GM12801 (cell line): ENCODE data around the gene ACADM.

Experiments used
- CTCF ChIP-seq: IDR thresholded peaks from one replicate; pipeline ENCODE4 v1.5.1; 2011; ENCODE audit warnings: control low read depth; ENCODE audit not compliant: insufficient read length; ENCODE audit errors: extremely low read depth

The ACADM gene

GRCh38 chr1:75742047-75742625 is 17.6 kb downstream of the ACADM start:
- no peak for TF ChIP-seq CTCF

- no peak for TF ChIP-seq CTCF
Measured at GRCh38 chr1:75745276-75745675, 20.8 kb downstream of the ACADM start.

- TF ChIP-seq CTCF: no peak
Measured at GRCh38 chr1:75764057-75764655, 39.6 kb downstream of the ACADM start.

GRCh38 chr1:75765697-75766355 is 41.3 kb downstream of the ACADM start:
- no peak for TF ChIP-seq CTCF

GRCh38 chr1:75768016-75768415 is 43.5 kb downstream of the ACADM start:
- TF ChIP-seq CTCF: no peak

GRCh38 chr1:75770761-75771160 is 46.3 kb downstream of the ACADM start:
- TF ChIP-seq CTCF: no peak

- no peak for TF ChIP-seq CTCF
Measured at GRCh38 chr1:75771978-75772377, 47.5 kb downstream of the ACADM start.
